ENCODE measurements around the gene TSHZ2.

GRCh38 chr20:53522026-53522425, 549.9 kb downstream of the TSHZ2 start:
- TF ChIP-seq CTCF (IDR thresholded peaks at IDR 0.05) (no peak), POLR2A (IDR thresholded peaks at IDR 0.05) (no peak)

All from testis (tissue), 2 donors.